MCF 10A (cell line): Measurements from ENCODE around the gene SHISA9. TPM values are rescaled to one million over a fixed set of nuclear protein-coding genes. Genes with fewer than 3 reads are reported as not detected.

ENCODE experiments used
- BruUV-seq: library from RNA; stranded (reverse); fragments of 400-500 nt; replicated peaks from 2 replicates; lab custom pipeline; 2021; lab: Mats Ljungman, UMichigan
- CTCF ChIA-PET: fragments of 300-600 bp; sonication (Branson Sonifier 250); formaldehyde crosslinking; extraction: SDS; loops from one replicate; lab custom pipeline; 2021; ENCODE audit warnings: antibody characterized with exemption, inconsistent platforms; lab: Yijun Ruan, JAX
- POLR2A ChIA-PET: fragments of 300-600, 350-650 bp; sonication (Branson Sonifier 250); formaldehyde crosslinking; extraction: SDS; loops from one replicate; lab custom pipeline; 2020; ENCODE audit warnings: antibody characterized with exemption, inconsistent platforms; lab: Yijun Ruan, JAX
- DNase-seq: peaks from one replicate; pipeline ENCODE4 v3.0.0-alpha.2; 2018; ENCODE audit not compliant: unreplicated experiment
- H3K27ac Mint-ChIP-seq: one replicate; pipeline ENCODE4 v1.8.0; 2022; ENCODE audit warnings: mild to moderate bottlenecking, low read depth, mixed read lengths; ENCODE audit not compliant: unreplicated experiment
- H3K27me3 Mint-ChIP-seq: one replicate; pipeline ENCODE4 v1.8.0; 2022; ENCODE audit warnings: mixed read lengths; ENCODE audit not compliant: insufficient read depth, unreplicated experiment
- H3K36me3 Mint-ChIP-seq: one replicate; pipeline ENCODE4 v1.8.0; 2022; ENCODE audit warnings: mild to moderate bottlenecking, moderate library complexity, mixed read lengths; ENCODE audit not compliant: insufficient read depth, unreplicated experiment
- H3K4me1 Mint-ChIP-seq: one replicate; pipeline ENCODE4 v1.8.0; 2022; ENCODE audit warnings: mixed read lengths; ENCODE audit not compliant: insufficient read depth, unreplicated experiment
- H3K4me3 Mint-ChIP-seq: one replicate; pipeline ENCODE4 v1.8.0; 2022; ENCODE audit warnings: mild to moderate bottlenecking, moderate library complexity, mixed read lengths; ENCODE audit not compliant: unreplicated experiment
- H3K9me3 Mint-ChIP-seq: one replicate; pipeline ENCODE4 v1.8.0; 2022; ENCODE audit warnings: mixed read lengths; ENCODE audit not compliant: unreplicated experiment
- CTCF ChIP-seq: fragments of 200-600 bp; IDR thresholded peaks from one replicate; pipeline ENCODE4 v1.8.0; 2022; ENCODE audit warnings: antibody characterized with exemption, mild to moderate bottlenecking; ENCODE audit not compliant: unreplicated experiment
- intact Hi-C: fragments of 100-400 bp; cut with micrococcal nuclease; formaldehyde crosslinking; loops from 2 replicates; pipeline ENCODE4 v1.14.1; 2022
- total RNA-seq: library from RNA; stranded (reverse); gene quantifications from 2 replicates; pipeline ENCODE4 v1.2.3, GENCODE V29; 2022

Gene SHISA9
- total RNA-seq, 1 experiment from 2014 or later: 8.0 TPM

GRCh38 chr16:13013043-13013442, 111.6 kb downstream of the SHISA9 start:
- Mint-ChIP-seq H3K9me3 (peaks cover 16% of the 10 kb centered on the region), H3K4me1 (no peaks in the 10 kb centered on the region), H3K27ac (no peak overlapping the region), H3K36me3 (no peaks in the 10 kb centered on the region), H3K4me3 (no peak overlapping the region), H3K27me3 (no peaks in the 10 kb centered on the region)
- no TSS peak for BruUV-seq
- no peak for TF ChIP-seq CTCF
- intact Hi-C loops: no loop called here
- ChIA-PET CTCF (no interaction called here), POLR2A (no interaction called here)
- DNase-seq: no peak

GRCh38 chr16:13014476-13014875, 113.1 kb downstream of the SHISA9 start:
- intact Hi-C loops: no loop called here
- Mint-ChIP-seq H3K9me3 (peaks cover 9% of the 10 kb centered on the region), H3K27ac (no peak overlapping the region), H3K27me3 (no peaks in the 10 kb centered on the region), H3K4me1 (no peaks in the 10 kb centered on the region), H3K4me3 (no peak overlapping the region), H3K36me3 (no peaks in the 10 kb centered on the region)
- peak; percentile 3 for DNase-seq
- ChIA-PET CTCF (no interaction called here), POLR2A (no interaction called here)
- BruUV-seq: no TSS peak
- TF ChIP-seq CTCF: no peak

GRCh38 chr16:13018026-13018425, 116.6 kb downstream of the SHISA9 start:
- Mint-ChIP-seq H3K4me3 (no peak overlapping the region), H3K27me3 (no peaks in the 10 kb centered on the region), H3K9me3 (peaks cover 20% of the 10 kb centered on the region), H3K36me3 (no peaks in the 10 kb centered on the region), H3K4me1 (no peaks in the 10 kb centered on the region), H3K27ac (no peak overlapping the region)
- ChIA-PET POLR2A (no interaction called here), CTCF (interaction anchor here (0.6 kb wide), 1 partner anchor 334 kb away, joined by 3 read pairs; no protein-coding TSS in a partner anchor)
- no TSS peak for BruUV-seq
- no peak for TF ChIP-seq CTCF
- DNase-seq: no peak
- intact Hi-C loops: no loop called here

- Mint-ChIP-seq H3K36me3 (no peaks in the 10 kb centered on the region), H3K4me1 (peaks cover 4% of the 10 kb centered on the region), H3K9me3 (peaks cover 26% of the 10 kb centered on the region), H3K27ac (no peak overlapping the region), H3K27me3 (no peaks in the 10 kb centered on the region), H3K4me3 (no peak overlapping the region)
- no TSS peak for BruUV-seq
- CTCF ChIA-PET: interaction anchor here (0.7 kb wide), 1 partner anchor 1014 kb away, joined by 3 read pairs; no protein-coding TSS in a partner anchor
- intact Hi-C loops: no loop called here
- peak; percentile 22 for DNase-seq
- TF ChIP-seq CTCF: no peak
- POLR2A ChIA-PET: no interaction called here
Measured at GRCh38 chr16:13021996-13022395, 120.6 kb downstream of the SHISA9 start.
